ENCODE data around the gene COMP.
A peak's percentile ranks its signal among the peaks of the same experiment; 100 is the strongest.

Gene COMP

DNA sequence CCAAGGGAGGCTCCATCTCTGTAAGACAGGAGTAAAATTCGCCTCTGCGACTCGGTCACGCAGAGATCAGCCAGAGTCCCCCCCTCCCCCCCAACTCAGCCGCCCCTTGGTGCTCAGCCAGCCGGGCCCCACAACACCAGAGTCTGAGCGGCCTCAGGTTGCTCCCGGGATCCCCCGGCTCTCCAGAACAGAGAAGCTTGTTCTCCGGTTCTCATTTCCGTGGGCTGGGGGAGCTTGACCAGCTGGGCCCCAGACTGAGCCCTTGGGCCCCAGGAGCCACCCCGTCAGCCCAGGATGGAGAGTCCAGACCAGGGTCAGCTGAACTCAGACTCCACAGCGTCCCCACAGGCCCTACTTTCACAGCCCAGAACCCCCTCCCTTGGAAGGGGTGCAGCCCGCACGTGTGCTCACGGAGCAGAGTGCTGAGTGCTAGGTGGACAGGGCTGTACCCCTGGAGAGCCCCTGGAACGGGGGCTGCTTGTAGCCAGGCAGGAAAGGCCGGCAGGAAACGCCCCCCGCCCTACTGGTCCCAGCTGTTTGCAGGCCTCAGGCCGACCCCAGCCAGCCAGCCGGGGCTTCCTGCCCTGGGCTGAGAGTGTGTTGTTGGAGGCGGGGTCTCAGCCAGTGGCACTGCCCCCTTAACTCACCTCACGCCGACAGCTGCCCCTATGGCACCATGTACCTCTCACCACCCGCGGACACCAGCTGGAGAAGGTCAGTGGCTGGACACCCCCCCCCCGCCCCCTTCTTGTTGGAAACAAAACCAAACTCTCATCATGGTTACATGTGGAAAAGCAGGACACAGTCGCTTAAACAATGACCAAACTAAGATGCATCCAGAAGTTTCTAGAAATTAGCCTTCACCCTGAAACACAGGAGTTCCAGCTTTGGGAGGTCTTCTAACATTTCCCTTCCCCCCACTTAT lies 44.4 kb downstream of the COMP start:
- TF ChIP-seq, protein P1, sequence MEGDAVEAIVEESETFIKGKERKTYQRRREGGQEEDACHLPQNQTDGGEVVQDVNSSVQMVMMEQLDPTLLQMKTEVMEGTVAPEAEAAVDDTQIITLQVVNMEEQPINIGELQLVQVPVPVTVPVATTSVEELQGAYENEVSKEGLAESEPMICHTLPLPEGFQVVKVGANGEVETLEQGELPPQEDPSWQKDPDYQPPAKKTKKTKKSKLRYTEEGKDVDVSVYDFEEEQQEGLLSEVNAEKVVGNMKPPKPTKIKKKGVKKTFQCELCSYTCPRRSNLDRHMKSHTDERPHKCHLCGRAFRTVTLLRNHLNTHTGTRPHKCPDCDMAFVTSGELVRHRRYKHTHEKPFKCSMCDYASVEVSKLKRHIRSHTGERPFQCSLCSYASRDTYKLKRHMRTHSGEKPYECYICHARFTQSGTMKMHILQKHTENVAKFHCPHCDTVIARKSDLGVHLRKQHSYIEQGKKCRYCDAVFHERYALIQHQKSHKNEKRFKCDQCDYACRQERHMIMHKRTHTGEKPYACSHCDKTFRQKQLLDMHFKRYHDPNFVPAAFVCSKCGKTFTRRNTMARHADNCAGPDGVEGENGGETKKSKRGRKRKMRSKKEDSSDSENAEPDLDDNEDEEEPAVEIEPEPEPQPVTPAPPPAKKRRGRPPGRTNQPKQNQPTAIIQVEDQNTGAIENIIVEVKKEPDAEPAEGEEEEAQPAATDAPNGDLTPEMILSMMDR (IDR thresholded peaks at IDR 0.05), result no peak
- no peak for TF ChIP-seq ZFX (IDR thresholded peaks at IDR 0.05; ENCODE audit: borderline replicate concordance)
- no peak overlapping the region for H3K27ac ChIP-seq

DNA sequence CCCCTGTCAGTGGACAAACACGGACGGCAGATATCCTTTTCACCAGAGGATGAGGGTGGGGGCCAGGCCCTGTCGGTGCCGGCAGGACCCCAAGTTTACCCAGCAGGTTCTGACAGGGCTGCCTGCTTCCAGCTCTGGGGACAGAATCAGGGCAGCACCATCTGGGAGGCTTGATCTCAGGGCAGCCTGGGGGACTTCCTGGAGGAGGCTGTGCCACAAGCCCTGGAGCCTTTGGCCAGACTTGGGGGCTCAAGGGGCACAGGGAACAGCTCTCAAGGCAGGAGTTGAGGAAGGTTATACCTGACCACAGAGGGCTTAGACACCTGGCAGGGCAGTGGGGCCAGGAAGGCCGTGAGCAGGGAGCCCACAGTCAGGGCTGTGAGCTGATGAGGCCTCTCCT lies 45.2 kb downstream of the COMP start:
- no peak overlapping the region for H3K27ac ChIP-seq
- no peak for TF ChIP-seq ZFX (IDR thresholded peaks at IDR 0.05; ENCODE audit: borderline replicate concordance)
- TF ChIP-seq, protein P1 (IDR thresholded peaks at IDR 0.05), result no peak

DNA sequence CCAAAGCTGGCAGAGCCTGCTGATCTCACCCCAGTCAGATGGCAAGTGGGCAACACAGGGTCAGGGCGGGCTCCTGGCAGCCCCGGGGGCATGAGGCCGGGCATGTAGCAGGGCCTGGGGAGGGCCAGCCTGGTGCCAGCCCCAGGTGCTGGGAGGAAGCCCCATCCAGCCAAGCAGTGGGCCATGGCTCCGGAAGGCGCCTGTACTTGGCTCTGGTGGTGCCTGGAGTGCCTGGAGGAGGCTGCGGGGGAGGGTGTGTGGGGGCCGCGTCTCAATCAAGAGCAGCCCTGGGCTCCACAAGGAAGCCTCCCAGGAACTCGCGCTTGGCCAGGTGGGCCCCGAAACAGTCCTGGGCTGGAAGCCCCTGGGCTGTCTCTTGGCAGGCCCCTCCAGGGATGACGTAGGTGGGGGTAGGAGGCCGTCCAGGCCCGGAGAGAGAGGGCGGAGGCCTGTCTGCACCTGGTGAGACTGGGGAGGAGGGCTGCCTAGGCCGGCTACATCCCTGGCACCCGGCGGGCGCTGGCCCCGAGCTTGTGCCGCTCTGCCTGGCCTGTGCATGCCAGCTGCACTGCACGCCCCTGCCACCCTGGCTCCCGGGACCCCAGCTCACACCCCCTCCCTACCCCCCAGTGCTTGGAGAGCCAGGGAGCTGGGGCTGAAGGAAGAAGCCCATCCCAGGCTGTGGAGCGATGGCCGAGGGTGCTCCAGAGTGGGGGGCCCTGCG lies 45.9 kb downstream of the COMP start:
- TF ChIP-seq ZFX (IDR thresholded peaks at IDR 0.05; ENCODE audit: borderline replicate concordance), result no peak
- TF ChIP-seq, protein P1 (IDR thresholded peaks at IDR 0.05), result no peak
- H3K27ac ChIP-seq, result no peak overlapping the region

DNA sequence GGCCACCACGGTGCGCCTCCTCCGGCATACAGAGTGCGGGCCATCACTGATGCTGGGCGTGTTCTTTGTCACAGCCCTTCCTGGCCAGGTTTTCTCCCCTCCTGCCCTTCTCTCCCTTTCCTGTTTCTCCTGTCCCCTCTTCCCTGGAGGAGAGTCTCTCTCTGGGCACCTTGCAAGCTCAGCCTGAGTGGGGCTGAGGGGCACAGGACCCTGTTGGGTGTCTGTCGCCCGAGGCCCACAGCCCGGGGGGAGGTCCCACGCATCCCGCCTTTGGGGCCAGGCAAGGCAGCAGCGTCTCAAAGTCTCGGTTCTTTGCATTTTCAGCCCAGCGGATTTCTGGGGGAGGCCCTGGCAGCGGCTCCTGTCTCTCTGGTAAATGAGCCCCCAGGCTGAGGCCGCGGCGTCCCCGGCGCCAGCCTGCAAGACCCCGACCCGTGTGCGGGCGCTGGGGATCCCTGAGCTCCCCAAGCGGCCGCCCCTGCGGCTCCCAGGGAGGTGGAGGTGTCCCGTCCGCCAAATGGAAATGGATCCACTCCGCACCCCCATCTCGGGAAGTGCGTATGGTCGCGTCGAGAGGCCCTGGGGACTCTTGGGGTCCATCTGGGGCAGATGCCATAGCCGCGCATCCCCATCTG lies 47.2 kb downstream of the COMP start:
- no peak overlapping the region for H3K27ac ChIP-seq
- no peak for TF ChIP-seq ZFX (IDR thresholded peaks at IDR 0.05; ENCODE audit: borderline replicate concordance)

DNA sequence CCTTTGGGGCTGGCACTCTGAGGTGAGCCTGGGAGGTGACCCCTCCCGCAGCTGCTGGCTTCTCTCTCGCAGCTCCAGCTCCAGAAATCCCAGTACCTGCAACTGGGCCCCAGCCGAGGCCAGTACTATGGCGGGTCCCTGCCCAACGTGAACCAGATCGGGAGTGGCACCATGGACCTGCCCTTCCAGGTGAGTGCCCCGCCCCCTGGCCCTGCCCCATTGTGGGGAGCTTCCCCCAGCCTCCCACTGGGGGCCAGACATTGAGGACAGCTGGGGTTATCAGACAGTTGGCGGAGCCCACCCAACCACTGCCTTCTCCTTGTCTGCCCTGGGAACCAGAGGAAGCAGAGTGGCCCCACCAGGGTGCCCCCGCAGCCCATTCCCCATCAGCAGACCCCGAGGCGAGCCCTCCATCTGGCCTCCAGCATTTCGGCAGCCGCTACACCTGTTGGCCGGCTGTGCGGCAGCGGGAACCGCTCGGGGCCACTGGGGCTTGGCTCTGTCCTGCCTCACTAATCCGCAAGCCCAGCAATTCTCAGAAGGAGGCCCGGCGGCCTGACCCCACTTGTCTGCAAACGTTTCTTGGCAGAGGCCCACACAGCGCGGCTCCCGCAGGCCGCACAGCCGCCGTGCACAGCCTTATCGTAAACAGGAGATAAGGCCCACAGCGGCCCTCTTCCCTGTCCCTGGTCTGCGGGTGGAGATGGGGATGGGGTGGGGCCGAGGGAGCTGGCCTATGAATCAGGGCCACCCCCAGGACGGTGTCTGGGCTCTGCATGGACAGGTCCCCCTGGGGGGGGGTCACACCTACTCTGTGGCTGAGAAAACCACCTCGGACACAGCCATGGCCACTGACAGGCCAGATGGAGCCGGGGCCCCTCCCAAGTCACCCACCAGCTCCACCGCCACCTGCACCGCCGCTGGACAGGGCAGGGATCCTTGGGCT lies 48.0 kb downstream of the COMP start:
- H3K27ac ChIP-seq, result no peak overlapping the region
- no peak for TF ChIP-seq ZFX (IDR thresholded peaks at IDR 0.05; ENCODE audit: borderline replicate concordance)

DNA sequence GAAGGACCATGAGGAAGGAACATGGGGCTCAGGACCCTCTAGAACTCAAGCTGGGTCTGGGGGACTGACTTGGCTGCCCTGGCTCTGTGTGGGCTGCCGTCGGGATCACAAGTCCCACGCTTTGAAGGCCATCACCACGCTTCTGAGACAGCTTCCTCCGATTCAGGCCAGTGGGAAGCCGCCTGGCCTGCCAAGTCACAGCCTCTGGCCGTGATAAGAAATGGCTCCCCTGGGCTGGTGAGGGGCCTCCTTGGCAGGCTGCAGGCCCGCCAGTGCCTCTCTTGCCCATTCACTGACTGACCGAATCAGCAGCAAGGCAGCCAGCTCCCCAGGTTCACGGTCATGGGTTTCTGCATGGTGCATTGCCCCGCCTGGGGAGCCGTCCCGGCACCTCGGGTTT lies 48.8 kb downstream of the COMP start:
- H3K27ac ChIP-seq, result peak overlapping the region; percentile 37; the same call in 1 of the 2 replicates
- TF ChIP-seq, protein P1 (IDR thresholded peaks at IDR 0.05), result no peak
- TF ChIP-seq ZFX (IDR thresholded peaks at IDR 0.05; ENCODE audit: borderline replicate concordance), result no peak

DNA sequence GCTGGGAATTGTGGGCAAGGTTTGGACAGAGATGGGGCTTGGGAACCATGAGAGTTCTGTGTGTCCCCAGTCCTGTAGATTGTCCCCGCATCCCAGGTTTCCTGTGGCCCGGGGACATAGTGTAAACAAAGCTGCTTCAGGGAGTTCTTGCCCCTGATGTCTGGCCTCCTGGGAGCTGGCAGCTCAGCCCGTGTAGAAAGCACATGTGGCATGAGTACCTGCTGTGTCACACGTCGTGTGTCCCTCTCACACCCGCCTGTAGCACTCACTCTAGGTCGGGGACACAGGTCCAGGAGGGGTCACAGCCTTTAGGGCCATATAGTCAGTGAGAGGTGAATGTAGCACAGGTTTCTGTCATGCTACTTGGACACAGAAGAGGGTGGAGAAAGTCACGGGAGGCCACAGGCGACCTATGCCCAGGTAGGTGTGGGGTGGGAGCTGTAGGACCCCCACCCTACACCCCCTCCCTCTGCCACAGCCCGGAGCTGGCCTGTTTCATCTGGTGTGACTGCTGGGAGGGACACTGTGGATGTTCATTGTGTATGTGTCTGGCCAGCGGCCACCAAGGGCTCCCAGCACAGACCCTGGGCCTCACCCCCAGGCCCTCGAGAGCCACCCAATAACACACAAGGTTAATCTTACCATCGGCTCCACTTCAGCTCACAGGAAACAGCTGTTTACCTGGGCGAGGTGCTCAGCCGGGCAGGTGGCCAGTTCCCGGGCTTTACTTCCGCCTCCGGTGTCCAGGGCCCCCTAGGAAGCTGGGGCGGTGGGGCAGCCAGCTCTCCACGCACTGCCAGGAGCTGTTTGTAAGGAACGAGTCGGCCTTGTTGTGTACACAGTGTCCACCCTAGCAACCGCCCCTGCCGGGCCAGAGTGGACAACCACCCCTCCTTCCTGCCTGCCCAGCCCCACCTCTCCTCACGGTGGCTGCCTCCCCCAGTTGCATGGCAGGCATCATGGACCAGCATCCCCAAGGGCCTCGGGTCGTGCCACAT lies 49.7 kb downstream of the COMP start:
- peak overlapping the region; percentile 37; the same call in 1 of the 2 replicates for H3K27ac ChIP-seq
- TF ChIP-seq, protein P1 (IDR thresholded peaks at IDR 0.05), result no peak
- no peak for TF ChIP-seq ZFX (IDR thresholded peaks at IDR 0.05; ENCODE audit: borderline replicate concordance)

All from 22Rv1 (cell line).